Activated CD8-positive, alpha-beta T cell treated with anti-CD3 and anti-CD28 coated beads for 36 hours (primary cell): ENCODE results near the gene CD34. TPM values are rescaled to one million over a fixed set of nuclear protein-coding genes. Genes with fewer than 3 reads are reported as not detected.

Experiments used
- ATAC-seq: fragments of 200-7000 bp; cut with Tn5 transposase; one replicate; pipeline ENCODE4 v1.10.0; 2021; ENCODE audit warnings: mild to moderate bottlenecking, moderate library complexity
- CTCF ChIA-PET: fragments of 350-600 bp; sonication (Branson Sonifier 250); formaldehyde crosslinking; loops from one replicate; lab custom pipeline; 2021; ENCODE audit warnings: antibody characterized with exemption; lab: Charles Lee
- POLR2A ChIA-PET: fragments of 350-600 bp; sonication (Branson Sonifier 250); formaldehyde crosslinking; loops from one replicate; lab custom pipeline; 2021; ENCODE audit warnings: antibody characterized with exemption; lab: Charles Lee
- DNase-seq: peaks from one replicate; pipeline ENCODE4 v3.0.0-alpha.2; 2020
- H3K27ac Mint-ChIP-seq: one replicate; pipeline ENCODE4 v1.8.0; 2021; ENCODE audit warnings: mild to moderate bottlenecking, mixed read lengths
- H3K27me3 Mint-ChIP-seq: one replicate; pipeline ENCODE4 v1.8.0; 2021; ENCODE audit warnings: mixed read lengths
- H3K36me3 Mint-ChIP-seq: one replicate; pipeline ENCODE4 v1.8.0; 2021; ENCODE audit warnings: low read depth, mixed read lengths
- H3K4me1 Mint-ChIP-seq: one replicate; pipeline ENCODE4 v1.8.0; 2021; ENCODE audit warnings: low read depth, mixed read lengths
- H3K4me3 Mint-ChIP-seq: one replicate; pipeline ENCODE4 v1.8.0; 2021; ENCODE audit warnings: mild to moderate bottlenecking, moderate library complexity, mixed read lengths
- H3K9me3 Mint-ChIP-seq: one replicate; pipeline ENCODE4 v1.8.0; 2021; ENCODE audit warnings: mixed read lengths
- intact Hi-C: fragments of 100-400 bp; cut with micrococcal nuclease; formaldehyde crosslinking; loops from one replicate; pipeline ENCODE4 v1.10.0; 2022
- total RNA-seq, 2 experiments: library from RNA; stranded (reverse); gene quantifications; one replicate each; pipeline ENCODE4 v1.2.3, GENCODE V29; 2021
- TF ChIP-seq, protein P1 (sequence below): fragments of 200-600 bp; IDR thresholded peaks from one replicate; pipeline ENCODE4 v1.8.0; 2022; ENCODE audit warnings: antibody characterized with exemption, mild to moderate bottlenecking

CD34 gene
- total RNA-seq, 2 experiments from 2014 or later: 0.04 to 0.05 TPM

DNA sequence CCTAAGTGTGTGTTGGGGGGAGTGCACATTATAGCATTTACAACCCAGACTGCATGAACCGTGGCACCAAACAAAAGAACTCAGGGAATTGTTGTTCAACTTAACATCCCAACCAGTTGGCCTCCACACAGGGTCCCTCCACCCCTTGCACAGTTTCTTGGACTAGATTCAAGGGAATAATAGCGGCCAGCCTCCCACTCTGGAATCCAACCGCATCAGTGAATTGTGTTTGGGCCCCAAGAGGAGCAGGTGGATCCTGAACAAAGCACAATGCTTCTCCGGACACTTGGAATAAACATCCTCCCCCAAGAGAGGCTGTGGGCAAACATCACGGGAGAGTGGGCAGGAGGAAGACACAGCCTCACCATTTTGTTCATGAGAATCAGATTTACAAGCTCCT lies 18.2 kb downstream of the CD34 start:
- TF ChIP-seq, protein P1, sequence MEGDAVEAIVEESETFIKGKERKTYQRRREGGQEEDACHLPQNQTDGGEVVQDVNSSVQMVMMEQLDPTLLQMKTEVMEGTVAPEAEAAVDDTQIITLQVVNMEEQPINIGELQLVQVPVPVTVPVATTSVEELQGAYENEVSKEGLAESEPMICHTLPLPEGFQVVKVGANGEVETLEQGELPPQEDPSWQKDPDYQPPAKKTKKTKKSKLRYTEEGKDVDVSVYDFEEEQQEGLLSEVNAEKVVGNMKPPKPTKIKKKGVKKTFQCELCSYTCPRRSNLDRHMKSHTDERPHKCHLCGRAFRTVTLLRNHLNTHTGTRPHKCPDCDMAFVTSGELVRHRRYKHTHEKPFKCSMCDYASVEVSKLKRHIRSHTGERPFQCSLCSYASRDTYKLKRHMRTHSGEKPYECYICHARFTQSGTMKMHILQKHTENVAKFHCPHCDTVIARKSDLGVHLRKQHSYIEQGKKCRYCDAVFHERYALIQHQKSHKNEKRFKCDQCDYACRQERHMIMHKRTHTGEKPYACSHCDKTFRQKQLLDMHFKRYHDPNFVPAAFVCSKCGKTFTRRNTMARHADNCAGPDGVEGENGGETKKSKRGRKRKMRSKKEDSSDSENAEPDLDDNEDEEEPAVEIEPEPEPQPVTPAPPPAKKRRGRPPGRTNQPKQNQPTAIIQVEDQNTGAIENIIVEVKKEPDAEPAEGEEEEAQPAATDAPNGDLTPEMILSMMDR: no peak
- H3K4me1 Mint-ChIP-seq: no peaks in the 10 kb centered on the region
- H3K36me3 Mint-ChIP-seq: no peaks in the 10 kb centered on the region
- ChIA-PET CTCF (interaction anchor here (1.5 kb wide), 2 partner anchors 8 to 106 kb away, joined by 3 read pairs; no protein-coding TSS in a partner anchor), POLR2A (no interaction called here)
- no peaks in the 10 kb centered on the region for H3K27me3 Mint-ChIP-seq
- no peak for ATAC-seq
- no peak for DNase-seq
- no peaks in the 10 kb centered on the region for H3K9me3 Mint-ChIP-seq
- intact Hi-C loops: no loop called here
- H3K27ac Mint-ChIP-seq: no peak overlapping the region
- H3K4me3 Mint-ChIP-seq: no peak overlapping the region

- intact Hi-C loops: no loop called here
- POLR2A ChIA-PET: no interaction called here
- H3K27me3 Mint-ChIP-seq: peaks cover 2% of the 10 kb centered on the region
- H3K9me3 Mint-ChIP-seq: no peaks in the 10 kb centered on the region
- no peaks in the 10 kb centered on the region for H3K36me3 Mint-ChIP-seq
- H3K4me1 Mint-ChIP-seq: peaks cover 3% of the 10 kb centered on the region
- TF ChIP-seq, protein P1: no peak
- CTCF ChIA-PET: interaction anchor here (1.1 kb wide), 1 partner anchor 22 kb away, joined by 3 read pairs; no protein-coding TSS in a partner anchor
- ATAC-seq (no peak), DNase-seq (no peak)
- no peak overlapping the region for H3K27ac Mint-ChIP-seq
- no peak overlapping the region for H3K4me3 Mint-ChIP-seq
Observed at GRCh38 chr1:207891148-207891547, 19.8 kb downstream of the CD34 start.

DNA sequence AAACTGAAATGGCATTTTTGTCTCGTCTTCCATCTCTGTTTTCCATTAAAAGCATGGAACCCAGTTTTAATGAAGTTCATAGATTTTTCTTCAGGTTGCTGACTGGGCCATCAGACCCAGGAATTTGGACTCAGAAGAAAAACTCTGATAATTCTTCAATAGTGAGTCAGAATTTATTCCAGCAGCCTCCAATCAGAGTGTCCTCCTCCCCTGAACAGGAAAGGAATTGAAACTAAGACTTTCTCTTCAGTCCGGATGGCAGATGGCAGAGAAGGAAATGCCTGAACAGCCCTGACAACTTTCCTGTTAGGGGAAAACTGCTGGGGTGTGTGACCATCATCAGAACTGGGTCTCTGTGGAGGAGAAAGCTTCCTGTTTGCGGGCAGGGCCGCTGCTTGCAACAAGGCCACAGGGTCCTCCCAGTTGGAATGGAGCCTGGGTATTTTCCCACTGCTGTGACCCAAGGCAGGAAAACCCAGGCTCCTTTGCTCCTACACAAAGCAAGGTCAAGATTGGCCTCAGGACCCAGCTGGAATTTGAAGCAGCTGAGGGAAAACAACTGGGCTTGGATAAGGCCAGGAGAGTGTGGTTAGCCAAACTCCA lies 20.7 kb downstream of the CD34 start:
- no peak for ATAC-seq
- no peaks in the 10 kb centered on the region for H3K36me3 Mint-ChIP-seq
- ChIA-PET CTCF (interaction anchor here (0.8 kb wide), 1 partner anchor 73 kb away, joined by 3 read pairs; no protein-coding TSS in a partner anchor), POLR2A (no interaction called here)
- intact Hi-C loops: no loop called here
- peaks cover 3% of the 10 kb centered on the region for H3K4me1 Mint-ChIP-seq
- no peak overlapping the region for H3K4me3 Mint-ChIP-seq
- H3K27me3 Mint-ChIP-seq: peaks cover 2% of the 10 kb centered on the region
- TF ChIP-seq, protein P1: no peak
- no peak overlapping the region for H3K27ac Mint-ChIP-seq
- DNase-seq: no peak
- no peaks in the 10 kb centered on the region for H3K9me3 Mint-ChIP-seq

- intact Hi-C loops: no loop called here
- ChIA-PET CTCF (interaction anchor here (0.7 to 9.7 kb wide), 5 partner anchors 9 to 73 kb away, joined by 3 to 285 read pairs (median 87); no protein-coding TSS in a partner anchor), POLR2A (no interaction called here)
- DNase-seq (no peak), ATAC-seq (no peak)
- H3K9me3 Mint-ChIP-seq: no peaks in the 10 kb centered on the region
- no peak overlapping the region for H3K27ac Mint-ChIP-seq
- peaks cover 2% of the 10 kb centered on the region for H3K27me3 Mint-ChIP-seq
- H3K4me1 Mint-ChIP-seq: peaks cover 17% of the 10 kb centered on the region
- TF ChIP-seq, protein P1: no peak
- H3K36me3 Mint-ChIP-seq: no peaks in the 10 kb centered on the region
- H3K4me3 Mint-ChIP-seq: no peak overlapping the region
Observed at GRCh38 chr1:207888652-207889051, 22.3 kb downstream of the CD34 start.

DNA sequence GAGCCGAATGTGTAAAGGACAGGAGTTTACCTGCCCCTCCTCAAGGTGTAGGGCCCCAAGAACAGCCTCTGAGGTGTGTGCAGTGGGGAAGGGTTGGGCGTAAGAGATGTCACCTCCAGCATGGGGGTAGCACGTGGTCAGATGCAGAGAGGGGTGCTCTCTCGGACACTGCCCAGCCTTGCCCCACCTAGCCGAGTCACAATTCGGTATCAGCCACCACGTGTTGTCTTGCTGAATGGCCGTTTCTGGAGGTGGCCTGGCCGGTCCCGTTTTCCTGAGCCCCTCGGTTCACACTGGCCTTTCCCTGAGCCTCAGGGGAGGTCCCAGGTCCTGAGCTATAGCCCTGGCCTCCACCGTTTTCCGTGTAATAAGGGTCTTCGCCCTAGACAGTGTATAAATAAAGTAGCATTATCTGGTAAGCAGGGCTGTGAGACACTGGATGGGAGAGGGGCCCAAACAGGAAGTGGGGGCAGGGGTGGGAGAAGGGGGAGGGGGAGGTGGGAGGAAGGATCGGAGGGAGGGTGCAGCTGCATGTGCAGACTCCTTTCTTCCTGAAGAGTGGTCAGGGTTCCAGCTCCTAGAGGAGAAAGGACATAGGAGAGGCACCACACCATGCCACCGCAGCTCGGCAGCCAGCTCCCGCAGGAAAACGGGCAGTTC lies 23.3 kb downstream of the CD34 start:
- Mint-ChIP-seq H3K4me1 (peaks cover 21% of the 10 kb centered on the region), H3K36me3 (no peaks in the 10 kb centered on the region), H3K27me3 (peaks cover 2% of the 10 kb centered on the region), H3K27ac (no peak overlapping the region), H3K9me3 (no peaks in the 10 kb centered on the region), H3K4me3 (no peak overlapping the region)
- intact Hi-C loops: no loop called here
- TF ChIP-seq, protein P1: no peak
- ATAC-seq (no peak), DNase-seq (no peak)
- POLR2A ChIA-PET: interaction anchor here (0.8 to 1.2 kb wide), 2 partner anchors 58 to 59 kb away, joined by 3 read pairs; no protein-coding TSS in a partner anchor
- CTCF ChIA-PET: interaction anchor here (0.6 to 9.7 kb wide), 15 partner anchors 10 to 199 kb away, joined by 3 to 285 read pairs (median 5); no protein-coding TSS in a partner anchor
